HG02759 (cell line): ENCODE results near the gene NEMP1.
A peak's percentile ranks its signal among the peaks of the same experiment; 100 is the strongest.

ENCODE experiments used
- ATAC-seq: cut with Tn5 transposase; IDR thresholded peaks from one replicate; pipeline ENCODE4 v1.9.1; 2021; ENCODE audit warnings: mild to moderate bottlenecking, moderate library complexity; ENCODE audit not compliant: unreplicated experiment

NEMP1 gene

DNA sequence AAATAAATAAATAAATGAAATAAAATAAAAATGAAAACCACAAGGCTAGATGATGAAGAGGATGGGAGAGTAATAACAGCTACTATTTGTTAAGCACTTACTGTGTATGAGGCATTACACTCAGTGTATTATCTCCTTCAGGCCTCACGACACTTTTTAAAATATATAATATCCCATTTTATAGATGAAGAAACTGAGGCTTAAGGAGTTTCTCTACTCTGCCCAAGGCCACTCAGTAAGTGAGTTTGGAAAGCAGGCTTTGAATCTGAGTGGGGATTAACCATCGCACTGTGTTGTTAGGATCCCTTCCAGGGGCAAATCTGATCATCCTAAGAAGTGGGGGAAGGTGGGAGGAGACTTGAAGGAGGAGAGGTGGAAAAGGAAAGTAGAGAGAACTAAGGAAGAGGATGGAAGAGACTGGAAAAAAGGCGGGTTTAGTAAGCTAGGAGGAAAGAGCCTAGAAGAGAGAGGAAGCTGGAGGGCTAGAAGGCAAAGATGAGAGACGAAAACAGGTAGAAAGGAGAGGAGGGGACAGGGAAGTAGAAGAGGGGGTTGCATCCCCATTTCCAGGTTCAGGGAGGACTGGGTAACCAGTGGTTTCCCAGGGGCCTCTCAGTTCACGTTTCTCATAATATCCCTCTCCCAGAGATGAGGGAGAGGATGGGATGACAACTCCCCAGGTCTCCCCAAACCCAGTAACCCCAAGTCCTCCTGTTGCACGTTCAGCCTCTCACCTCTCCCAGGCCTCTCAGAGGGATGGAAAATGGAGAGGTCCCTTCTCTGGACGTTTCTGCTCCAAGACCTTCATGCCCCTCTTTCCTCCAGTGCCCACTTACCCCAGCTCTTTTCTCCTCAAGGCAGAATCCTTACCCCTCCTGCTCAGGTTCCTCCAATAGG is 30.9 kb upstream of the NEMP1 start:
- ATAC-seq = no peak

DNA sequence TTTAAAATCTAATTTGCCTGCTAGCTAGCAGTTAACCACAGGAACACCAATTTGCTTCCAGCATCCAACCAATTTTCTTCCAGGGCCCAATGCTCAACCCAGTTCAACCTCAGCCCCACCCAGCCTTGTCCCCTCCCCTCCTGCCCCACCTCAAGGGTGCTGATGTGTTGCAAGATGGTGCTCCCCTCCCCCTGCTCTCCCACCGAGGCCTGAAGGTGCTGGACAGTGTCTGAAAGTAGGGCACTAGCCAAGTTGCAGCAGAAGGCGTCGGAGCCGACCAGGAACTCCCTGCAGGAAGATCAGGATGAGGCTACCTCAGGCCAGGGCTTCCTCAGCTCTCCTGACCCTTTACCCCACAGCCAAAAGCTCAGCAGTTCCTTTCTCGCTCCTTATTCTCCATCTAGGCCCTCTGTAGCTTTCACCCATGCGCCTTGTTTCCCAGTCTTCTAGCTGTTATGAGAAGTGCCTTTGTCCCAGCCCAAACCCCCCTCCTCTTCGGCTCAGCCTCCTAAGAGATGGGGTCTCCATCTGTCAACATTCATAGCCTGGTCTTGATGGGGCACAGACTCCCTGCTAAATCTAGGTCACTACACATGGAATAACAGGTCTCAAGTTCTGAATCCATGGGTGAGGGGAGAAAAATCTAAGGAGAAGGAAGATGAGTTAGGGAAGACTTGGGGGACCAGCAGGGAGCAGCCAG is 29.0 kb upstream of the NEMP1 start:
- no peak for ATAC-seq

- no peak for ATAC-seq
These were observed 27.6 kb upstream of the NEMP1 start for GRCh38 chr12:57106021-57106708.

GRCh38 chr12:57105011-57105753 is 26.6 kb upstream of the NEMP1 start:
- ATAC-seq = no peak

GRCh38 chr12:57104292-57104910 is 25.8 kb upstream of the NEMP1 start:
- no peak for ATAC-seq

DNA sequence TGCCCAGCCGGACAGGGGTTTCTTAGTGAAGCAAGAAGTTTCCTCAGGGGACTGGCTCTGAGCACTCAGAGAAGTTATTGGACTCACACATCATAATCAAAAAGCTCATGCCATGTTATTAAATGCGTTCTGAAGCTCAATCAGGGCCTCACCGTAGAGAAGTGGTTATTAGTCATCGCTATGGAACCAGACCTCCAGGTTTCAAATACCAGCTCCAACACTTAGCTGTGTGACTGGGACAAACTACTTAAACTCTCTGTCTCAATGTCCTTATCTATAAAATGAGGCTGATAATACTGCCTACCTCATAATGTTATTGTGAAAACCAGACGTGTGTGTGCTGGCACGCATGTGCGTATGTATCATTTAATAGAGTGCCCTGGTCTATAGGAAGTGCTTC is 25.3 kb upstream of the NEMP1 start:
- ATAC-seq = no peak

- ATAC-seq = no peak
These were observed 23.5 kb upstream of the NEMP1 start for GRCh38 chr12:57101892-57102695.

GRCh38 chr12:57099766-57100165 is 21.2 kb upstream of the NEMP1 start:
- ATAC-seq = no peak

DNA sequence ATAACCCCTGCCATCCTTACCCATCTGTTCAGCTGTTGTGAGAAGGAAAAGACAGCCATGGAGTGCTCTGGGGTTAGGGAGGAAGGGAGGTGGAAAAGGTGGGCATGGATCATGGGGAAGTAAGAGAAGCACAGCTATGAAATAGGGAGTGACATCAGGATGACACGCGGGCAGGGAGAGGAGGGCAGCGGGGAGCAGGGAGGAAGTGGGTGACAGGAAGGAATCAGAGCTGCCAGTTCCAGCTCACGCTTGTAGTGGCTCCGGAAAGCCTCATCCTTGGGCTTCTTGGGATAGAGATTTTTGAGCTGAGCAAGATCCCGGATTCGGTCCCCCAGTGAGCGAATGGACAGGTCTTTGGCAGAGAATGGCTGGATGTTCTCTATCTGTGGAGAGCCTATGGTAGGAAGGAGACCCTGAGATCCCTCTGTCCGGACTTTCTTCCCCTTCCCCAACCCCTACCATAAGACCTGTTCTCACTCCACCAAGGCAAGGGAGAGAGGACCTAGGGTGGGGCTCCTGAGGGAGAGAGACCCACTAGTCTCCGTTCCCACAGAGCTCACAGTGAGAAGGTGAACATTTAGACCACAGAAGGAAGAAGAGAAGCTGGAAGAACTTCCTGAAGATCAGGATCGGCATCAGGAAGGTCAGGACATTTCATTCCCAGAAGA is 20.6 kb upstream of the NEMP1 start:
- ATAC-seq = no peak

DNA sequence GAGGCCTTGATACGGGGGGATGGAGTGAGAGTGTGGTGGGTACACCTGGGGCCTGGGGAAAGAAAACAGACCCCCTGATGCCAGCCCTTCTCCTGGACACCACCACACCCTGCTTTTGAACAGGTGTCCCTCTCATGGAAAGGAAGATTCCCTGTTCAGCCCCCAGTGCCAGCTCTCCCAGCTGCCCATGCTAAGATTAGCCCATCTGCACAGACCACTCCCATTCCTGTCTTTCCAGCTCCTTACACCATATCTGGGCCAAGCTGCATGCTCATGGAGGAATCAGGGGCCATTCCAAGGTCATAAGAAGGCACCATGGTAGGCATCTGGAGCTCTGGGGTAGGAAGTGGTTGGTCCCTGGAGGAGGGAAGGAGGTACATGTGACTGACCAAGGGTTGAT is 20.0 kb upstream of the NEMP1 start:
- ATAC-seq = no peak

- no peak for ATAC-seq
These were observed 18.9 kb upstream of the NEMP1 start for GRCh38 chr12:57097554-57097835.

GRCh38 chr12:57096748-57097553 is 18.4 kb upstream of the NEMP1 start:
- ATAC-seq = no peak

DNA sequence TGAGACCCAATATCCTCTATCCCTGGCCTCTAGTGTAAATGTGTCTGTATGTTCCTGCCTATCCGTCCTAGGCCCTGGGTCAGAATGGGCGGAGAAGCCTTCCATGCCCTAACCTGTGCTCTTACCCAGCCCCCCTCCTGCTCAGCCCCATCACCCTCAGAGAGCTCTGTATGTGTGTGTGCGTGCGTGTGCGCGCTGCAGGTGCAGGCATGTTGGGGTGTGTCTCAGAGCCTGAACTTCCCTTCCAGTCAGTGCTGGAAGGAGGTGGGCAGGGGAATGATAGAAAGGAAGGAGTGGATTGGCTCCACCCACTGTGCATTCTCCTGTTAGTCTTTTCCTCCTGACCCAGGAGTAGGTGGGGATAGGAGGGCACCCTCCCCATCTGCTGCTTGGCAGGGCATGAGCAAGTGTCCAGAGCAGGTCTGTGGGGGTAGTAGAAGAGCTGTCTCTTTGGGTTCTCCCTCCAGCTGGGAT is 17.5 kb upstream of the NEMP1 start:
- ATAC-seq = no peak

- no peak for ATAC-seq
These were observed 16.8 kb upstream of the NEMP1 start for GRCh38 chr12:57095440-57095839.

GRCh38 chr12:57094208-57095160 is 15.9 kb upstream of the NEMP1 start:
- ATAC-seq = no peak

GRCh38 chr12:57093415-57094207 is 15.0 kb upstream of the NEMP1 start:
- peak; percentile 39 for ATAC-seq
